ENCODE measurements around the gene BMPR1A. TPM values are rescaled to one million over a fixed set of nuclear protein-coding genes. Genes with fewer than 3 reads are reported as not detected.
A peak's percentile ranks its signal among the peaks of the same experiment; 100 is the strongest.

Gene BMPR1A
- total and polyA plus RNA-seq, 9 of the 15 experiments (the other 6 are each of a cell fraction or from before 2014, with no cell fraction given): 1.6 to 17.5 (median 9.1) TPM

DNA sequence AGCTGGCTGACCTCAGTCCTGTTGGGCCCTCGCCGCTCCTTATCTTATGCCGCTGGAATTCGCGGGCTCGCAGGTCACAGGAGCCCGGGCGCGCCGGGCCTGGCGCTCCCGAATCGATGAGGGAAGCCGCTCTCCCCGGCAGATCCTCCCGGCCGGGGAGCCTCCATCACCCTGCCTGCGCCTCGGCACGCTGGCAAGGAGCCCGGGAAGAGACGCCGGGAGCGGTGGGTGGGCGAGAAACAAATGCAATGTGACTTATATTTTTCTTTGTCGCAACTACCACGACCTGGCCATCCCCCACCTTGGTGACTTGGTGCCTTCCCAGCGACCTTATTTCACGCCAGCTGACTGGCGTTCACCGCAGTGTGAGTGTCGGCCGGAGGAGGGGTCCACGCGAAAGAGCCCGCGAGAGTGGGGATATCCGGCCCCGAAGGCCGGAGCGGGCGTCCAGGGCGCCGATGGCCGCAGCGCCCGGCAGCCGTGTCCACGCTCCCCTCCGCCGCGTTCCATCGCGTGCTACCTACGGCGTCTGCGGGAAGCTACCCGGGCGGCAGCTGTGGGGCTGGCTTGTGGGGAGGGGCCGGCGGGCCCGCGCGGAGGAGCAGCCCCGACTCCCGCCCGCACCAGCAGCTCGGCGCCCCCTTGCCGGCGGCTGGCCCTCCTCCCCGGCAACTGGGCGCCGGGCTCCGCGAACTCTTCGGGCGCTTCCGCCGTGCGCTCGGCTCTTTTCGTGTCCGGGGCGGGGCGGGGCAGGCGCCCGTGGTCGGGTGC lies 494 bp upstream of the BMPR1A start (continued):
- TF ChIP-seq, protein P1, sequence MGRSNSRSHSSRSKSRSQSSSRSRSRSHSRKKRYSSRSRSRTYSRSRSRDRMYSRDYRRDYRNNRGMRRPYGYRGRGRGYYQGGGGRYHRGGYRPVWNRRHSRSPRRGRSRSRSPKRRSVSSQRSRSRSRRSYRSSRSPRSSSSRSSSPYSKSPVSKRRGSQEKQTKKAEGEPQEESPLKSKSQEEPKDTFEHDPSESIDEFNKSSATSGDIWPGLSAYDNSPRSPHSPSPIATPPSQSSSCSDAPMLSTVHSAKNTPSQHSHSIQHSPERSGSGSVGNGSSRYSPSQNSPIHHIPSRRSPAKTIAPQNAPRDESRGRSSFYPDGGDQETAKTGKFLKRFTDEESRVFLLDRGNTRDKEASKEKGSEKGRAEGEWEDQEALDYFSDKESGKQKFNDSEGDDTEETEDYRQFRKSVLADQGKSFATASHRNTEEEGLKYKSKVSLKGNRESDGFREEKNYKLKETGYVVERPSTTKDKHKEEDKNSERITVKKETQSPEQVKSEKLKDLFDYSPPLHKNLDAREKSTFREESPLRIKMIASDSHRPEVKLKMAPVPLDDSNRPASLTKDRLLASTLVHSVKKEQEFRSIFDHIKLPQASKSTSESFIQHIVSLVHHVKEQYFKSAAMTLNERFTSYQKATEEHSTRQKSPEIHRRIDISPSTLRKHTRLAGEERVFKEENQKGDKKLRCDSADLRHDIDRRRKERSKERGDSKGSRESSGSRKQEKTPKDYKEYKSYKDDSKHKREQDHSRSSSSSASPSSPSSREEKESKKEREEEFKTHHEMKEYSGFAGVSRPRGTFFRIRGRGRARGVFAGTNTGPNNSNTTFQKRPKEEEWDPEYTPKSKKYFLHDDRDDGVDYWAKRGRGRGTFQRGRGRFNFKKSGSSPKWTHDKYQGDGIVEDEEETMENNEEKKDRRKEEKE (IDR thresholded peaks at IDR 0.05; ENCODE audit: borderline replicate concordance in 1 of 2, control insufficient read depth in 1 of 2, low read depth in 2 of 2, low read length in 1 of 2): no peak
- no peak for TF ChIP-seq ZNF586 (CRISPR knock-in tag; conservative IDR thresholded peaks at IDR 0.05)
- no peak for TF ChIP-seq ZNF583 (CRISPR knock-in tag; IDR thresholded peaks at IDR 0.05)
- no peak for TF ChIP-seq HMG20A (CRISPR knock-in tag; conservative IDR thresholded peaks at IDR 0.05)
- TF ChIP-seq FOXM1 (IDR thresholded peaks at IDR 0.05; ENCODE audit: low read depth): no peak
- TF ChIP-seq FOXM1 (CRISPR knock-in tag; IDR thresholded peaks at IDR 0.05; ENCODE audit: low read depth): no peak
- 0 out of 2 replicates have a peak, but pooled peaks have one; percentile 35 for TF ChIP-seq NR1H2 (CRISPR knock-in tag; IDR thresholded peaks at IDR 0.05)
- TF ChIP-seq KLF1 (tag; IDR thresholded peaks at IDR 0.05): 0 out of 2 replicates have a peak, but pooled peaks have one; percentile 33
- TF ChIP-seq XRCC4 (IDR thresholded peaks at IDR 0.05; ENCODE audit: extremely low read depth, insufficient read depth, insufficient read length): no peak
- TF ChIP-seq YBX1 (IDR thresholded peaks at IDR 0.05): no peak
- no peak for TF ChIP-seq HDGF (IDR thresholded peaks at IDR 0.05)
- TF ChIP-seq HSF4 (CRISPR knock-in tag; IDR thresholded peaks at IDR 0.05; ENCODE audit: borderline replicate concordance): no peak
- TF ChIP-seq VEZF1 (CRISPR knock-in tag; IDR thresholded peaks at IDR 0.05): no peak
- TF ChIP-seq SMARCC2 (IDR thresholded peaks at IDR 0.05; ENCODE audit: low read depth): no peak
- TF ChIP-seq ETS1 (conservative IDR thresholded peaks at IDR 0.05; ENCODE audit: control insufficient read depth, low read depth, low read length): peak; percentile 46; the same call in 1 of the 2 replicates
- no peak for TF ChIP-seq SMAD2 (IDR thresholded peaks at IDR 0.05; ENCODE audit: low read depth, low read length)
- TF ChIP-seq, protein P2, sequence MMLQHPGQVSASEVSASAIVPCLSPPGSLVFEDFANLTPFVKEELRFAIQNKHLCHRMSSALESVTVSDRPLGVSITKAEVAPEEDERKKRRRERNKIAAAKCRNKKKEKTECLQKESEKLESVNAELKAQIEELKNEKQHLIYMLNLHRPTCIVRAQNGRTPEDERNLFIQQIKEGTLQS (IDR thresholded peaks at IDR 0.05): peak; percentile 66; the same call in 1 of the 2 replicates
- TF ChIP-seq, protein P2 (CRISPR knock-in tag; conservative IDR thresholded peaks at IDR 0.05): 0 out of 2 replicates have a peak, but pooled peaks have one; percentile 24
- TF ChIP-seq SMAD1 (IDR thresholded peaks at IDR 0.05; ENCODE audit: low read depth, low read length, partially characterized antibody): no peak
- 0 out of 2 replicates have a peak, but pooled peaks have one; percentile 27 for TF ChIP-seq E2F4 (CRISPR knock-in tag; IDR thresholded peaks at IDR 0.05; ENCODE audit: low read depth)

Measured in K562 (cell line).